Panc1 (cell line): ENCODE data around the gene RANBP3L. TPM values are rescaled to one million over a fixed set of nuclear protein-coding genes. Genes with fewer than 3 reads are reported as not detected.
"Not testable (repeated sequence)": the region's sequence is repeated elsewhere in the genome, so short reads cannot be mapped to it uniquely, and the experiment has no call there.

Experiments
- ATAC-seq: fragments of 200-7000 bp; cut with Tn5 transposase; 2 replicates; pipeline ENCODE4 v1.9.1; 2020; ENCODE audit warnings: mild to moderate bottlenecking, moderate library complexity
- BruUV-seq: library from RNA; stranded (reverse); fragments of 400-500 nt; replicated peaks from 2 replicates; lab custom pipeline; 2021; lab: Mats Ljungman, UMichigan
- CTCF ChIA-PET: fragments of 300-600 bp; sonication (Branson Sonifier 250); formaldehyde crosslinking; loops from one replicate; lab custom pipeline; 2022; ENCODE audit warnings: antibody characterized with exemption; lab: Charles Lee
- POLR2A ChIA-PET: fragments of 300-600 bp; sonication (Branson Sonifier 250); formaldehyde crosslinking; loops from one replicate; lab custom pipeline; 2022; ENCODE audit warnings: antibody characterized with exemption; lab: Charles Lee
- DNase-seq: peaks from one replicate; pipeline ENCODE4 v3.0.0-alpha.2; 2010; ENCODE audit warnings: low read depth, low spot score
- H3K27ac ChIP-seq: 2 replicates; pipeline ENCODE4 v1.5.1; 2011; ENCODE audit warnings: mild to moderate bottlenecking, low read length, inconsistent platforms
- H3K27me3 ChIP-seq: fragments of 200-500 bp; sonication (Bioruptor generic); 2 replicates; pipeline ENCODE4 v1.6.0; 2014; ENCODE audit warnings: low read length, inconsistent platforms; ENCODE audit not compliant: control insufficient read depth, insufficient read depth
- H3K36me3 ChIP-seq: fragments of 200-500 bp; sonication (Bioruptor generic); 2 replicates; pipeline ENCODE4 v1.5.1; 2014; ENCODE audit warnings: inconsistent platforms, mild to moderate bottlenecking, low read length, moderate library complexity; ENCODE audit not compliant: control insufficient read depth, insufficient read depth
- H3K4me1 ChIP-seq: 2 replicates; pipeline ENCODE4 v1.5.1; 2011; ENCODE audit warnings: inconsistent platforms, mild to moderate bottlenecking, low read length, moderate library complexity; ENCODE audit not compliant: control insufficient read depth, insufficient read depth
- H3K4me3 ChIP-seq, 2 experiments: 2 replicates each; pipeline ENCODE4 v1.5.1; 2011 to 2012; ENCODE audit warnings: low read depth in 2 of 2, low read length in 2 of 2, mild to moderate bottlenecking in 2 of 2, inconsistent platforms in 1 of 2, moderate library complexity in 1 of 2
- H3K9me3 ChIP-seq: fragments of 200-500 bp; sonication (Bioruptor generic); 2 replicates; pipeline ENCODE4 v1.5.1; 2014; ENCODE audit warnings: low read depth, mild to moderate bottlenecking, inconsistent platforms, low read length, moderate library complexity; ENCODE audit not compliant: control insufficient read depth, insufficient read depth
- CTCF ChIP-seq: fragments of 450-650 bp; IDR thresholded peaks from 2 replicates; pipeline ENCODE4 v1.5.1; 2017; ENCODE audit warnings: mild to moderate bottlenecking
- POLR2AphosphoS5 ChIP-seq: IDR thresholded peaks from 2 replicates; pipeline ENCODE4 v1.6.1; 2012; ENCODE audit warnings: mild to moderate bottlenecking, low read depth, low read length, moderate library complexity
- REST ChIP-seq, 2 experiments: IDR thresholded peaks; 2 replicates each; pipeline ENCODE4 v1.6.1; 2011 to 2012; ENCODE audit warnings: low read depth in 2 of 2, control low read depth in 1 of 2, low read length in 1 of 2, mild to moderate bottlenecking in 1 of 2, moderate library complexity in 1 of 2; ENCODE audit not compliant: insufficient read depth in 1 of 2
- SIN3A ChIP-seq: IDR thresholded peaks from 2 replicates; pipeline ENCODE4 v1.6.1; 2012; ENCODE audit warnings: low read depth, mild to moderate bottlenecking, low read length, moderate library complexity, borderline replicate concordance; ENCODE audit not compliant: insufficient read depth
- TCF7L2 ChIP-seq: IDR thresholded peaks from 2 replicates; pipeline ENCODE4 v1.6.1; 2011; ENCODE audit warnings: mild to moderate bottlenecking, low read depth, low read length, inconsistent platforms
- in situ Hi-C: cut with HindIII; loops from 2 replicates; pipeline ENCODE4 v1.10.0; 2016; ENCODE audit warnings: low sequenced_read_pairs, low pct_unique_long_range_greater_than_20kb
- intact Hi-C: fragments of 100-400 bp; cut with micrococcal nuclease; formaldehyde crosslinking; loops from one replicate; pipeline ENCODE4 v1.10.0; 2022; ENCODE audit not compliant: unreplicated experiment
- total RNA-seq: library from RNA; stranded (reverse); gene quantifications from one replicate; pipeline ENCODE4 v1.2.1, GENCODE V29; 2021; ENCODE audit not compliant: unreplicated experiment

RANBP3L gene
- total RNA-seq, 1 experiment from 2014 or later: 0.28 TPM

GRCh38 chr5:36334315-36334714 lies 32.6 kb upstream of the RANBP3L start:
- ATAC-seq (no peak), DNase-seq (no peak)
- Histone ChIP-seq H3K27ac (no peak overlapping the region), H3K9me3 (no peaks in the 10 kb centered on the region), H3K4me1 (no peaks in the 10 kb centered on the region), H3K4me3 (no peak overlapping the region), H3K27me3 (no peaks in the 10 kb centered on the region), H3K36me3 (no peaks in the 10 kb centered on the region)
- ChIA-PET CTCF (no interaction called here), POLR2A (no interaction called here)
- intact Hi-C loops: no loop called here
- in situ Hi-C loops: no loop called here
- TF ChIP-seq SIN3A (no peak), CTCF (no peak), REST (IDR thresholded peaks at IDR 0.05; ENCODE audit: insufficient read depth in 1 of 2, low read depth in 2 of 2, low read length in 1 of 2) (no peak), POLR2AphosphoS5 (no peak), TCF7L2 (no peak)
- no TSS peak for BruUV-seq

GRCh38 chr5:36332720-36333119 lies 31.0 kb upstream of the RANBP3L start:
- BruUV-seq, H3K4me3 ChIP-seq, H3K27ac ChIP-seq, in situ Hi-C loops, H3K4me1 ChIP-seq, CTCF ChIA-PET, H3K9me3 ChIP-seq, DNase-seq, H3K36me3 ChIP-seq, intact Hi-C loops, ATAC-seq, POLR2A ChIA-PET, H3K27me3 ChIP-seq: not testable (repeated sequence)

- no TSS peak for BruUV-seq
- H3K27ac ChIP-seq: no peak overlapping the region
- intact Hi-C loops (no loop called here), in situ Hi-C loops (no loop called here)
- H3K27me3 ChIP-seq: no peaks in the 10 kb centered on the region
- TF ChIP-seq POLR2AphosphoS5 (no peak), CTCF (no peak), REST (IDR thresholded peaks at IDR 0.05; ENCODE audit: insufficient read depth in 1 of 2, low read depth in 2 of 2, low read length in 1 of 2) (no peak), SIN3A (no peak), TCF7L2 (no peak)
- ChIA-PET POLR2A (no interaction called here), CTCF (no interaction called here)
- no peak overlapping the region for H3K4me3 ChIP-seq
- H3K36me3 ChIP-seq: no peaks in the 10 kb centered on the region
- no peaks in the 10 kb centered on the region for H3K4me1 ChIP-seq
- H3K9me3 ChIP-seq: no peaks in the 10 kb centered on the region
- ATAC-seq (no peak), DNase-seq (no peak)
Observed at GRCh38 chr5:36325196-36325595, 23.5 kb upstream of the RANBP3L start.
